MM.1S (cell line): Measurements from ENCODE around the gene CRMP1.

ENCODE experiments used
- DNase-seq: peaks from one replicate; pipeline ENCODE4 v3.0.0-alpha.2; 2015
- H2AFZ ChIP-seq: fragments of 300-600 bp; sonication (generic); 2 replicates; pipeline ENCODE4 v1.6.0; 2016; ENCODE audit warnings: antibody characterized with exemption, low read length
- H3F3A ChIP-seq: fragments of 300-600 bp; sonication (generic); 2 replicates; pipeline ENCODE4 v1.6.1; 2016; ENCODE audit warnings: mild to moderate bottlenecking, antibody characterized with exemption, low read length, moderate library complexity, mixed read lengths; ENCODE audit not compliant: insufficient read depth
- H3K27ac ChIP-seq: fragments of 300-600 bp; sonication (generic); 2 replicates; pipeline ENCODE4 v1.5.1; 2016; ENCODE audit warnings: mild to moderate bottlenecking, low read length
- H3K27me3 ChIP-seq: fragments of 300-600 bp; sonication (generic); replicated peaks from 2 replicates; pipeline ENCODE4 v1.6.0; 2016; ENCODE audit warnings: low read length; ENCODE audit not compliant: insufficient read depth
- H3K36me3 ChIP-seq: fragments of 300-600 bp; sonication (generic); replicated peaks from 2 replicates; pipeline ENCODE4 v1.6.1; 2016; ENCODE audit warnings: mild to moderate bottlenecking, low read length, mixed read lengths; ENCODE audit not compliant: insufficient read depth
- H3K4me1 ChIP-seq: fragments of 300-600 bp; sonication (generic); 2 replicates; pipeline ENCODE4 v1.6.1; 2016; ENCODE audit warnings: low read length, mixed read lengths
- H3K4me2 ChIP-seq: fragments of 300-600 bp; sonication (generic); 2 replicates; pipeline ENCODE4 v1.6.0; 2016; ENCODE audit warnings: low read depth, low read length
- H3K4me3 ChIP-seq: fragments of 300-600 bp; sonication (generic); 2 replicates; pipeline ENCODE4 v1.5.1; 2016; ENCODE audit warnings: low read length, mixed read lengths
- H3K79me2 ChIP-seq: fragments of 300-600 bp; sonication (generic); 2 replicates; pipeline ENCODE4 v1.6.1; 2016; ENCODE audit warnings: mixed run types, low read length, mixed read lengths
- H3K9ac ChIP-seq: fragments of 300-600 bp; sonication (generic); 2 replicates; pipeline ENCODE4 v1.6.1; 2016; ENCODE audit warnings: low read length, mixed read lengths
- H3K9me2 ChIP-seq: fragments of 300-600 bp; sonication (generic); replicated peaks from 2 replicates; pipeline ENCODE4 v1.6.1; 2016; ENCODE audit warnings: mild to moderate bottlenecking, low read length, mixed read lengths; ENCODE audit not compliant: insufficient read depth
- H3K9me3 ChIP-seq: fragments of 300-600 bp; sonication (generic); replicated peaks from 2 replicates; pipeline ENCODE4 v1.6.1; 2016; ENCODE audit warnings: mild to moderate bottlenecking, low read length, mixed read lengths; ENCODE audit not compliant: insufficient read depth
- H4K20me1 ChIP-seq: fragments of 300-600 bp; sonication (generic); 2 replicates; pipeline ENCODE4 v1.6.1; 2016; ENCODE audit warnings: mild to moderate bottlenecking, low read length, moderate library complexity, mixed read lengths; ENCODE audit not compliant: insufficient read depth
- CTCF ChIP-seq: fragments of 300-600 bp; sonication (generic); IDR thresholded peaks from 2 replicates; pipeline ENCODE4 v1.5.1; 2016; ENCODE audit warnings: antibody characterized with exemption, low read length, mixed read lengths
- EZH2 ChIP-seq: fragments of 300-600 bp; sonication (generic); optimal IDR thresholded peaks from 2 replicates; pipeline ENCODE3; 2017; ENCODE audit warnings: low read depth, mild to moderate bottlenecking, antibody characterized with exemption, low read length, mixed read lengths
- EZH2phosphoT487 ChIP-seq: fragments of 300-600 bp; sonication (generic); IDR thresholded peaks from 2 replicates; pipeline ENCODE4 v1.6.1; 2018; ENCODE audit warnings: antibody characterized with exemption, low read length

Gene CRMP1

GRCh38 chr4:5865896-5866599 lies 26.8 kb downstream of the CRMP1 start:
- no peaks in the 10 kb centered on the region for H3K36me3 ChIP-seq
- TF ChIP-seq CTCF (0 out of 2 replicates have a peak, but pooled peaks have one; percentile 8), EZH2 (no peak)

GRCh38 chr4:5863461-5864113 lies 29.3 kb downstream of the CRMP1 start:
- no peak overlapping the region for H3K9ac ChIP-seq
- no peak overlapping the region for H3K4me3 ChIP-seq
- H3K4me1 ChIP-seq: peaks cover 17% of the 10 kb centered on the region
- no peaks in the 10 kb centered on the region for H3K9me2 ChIP-seq
- no peaks in the 10 kb centered on the region for H3K79me2 ChIP-seq
- no peak overlapping the region for H3K27ac ChIP-seq
- no peak overlapping the region for H2AFZ ChIP-seq
- H3K36me3 ChIP-seq: no peaks in the 10 kb centered on the region
- H3K9me3 ChIP-seq: no peaks in the 10 kb centered on the region
- H3K4me2 ChIP-seq: no peak overlapping the region
- TF ChIP-seq EZH2phosphoT487 (no peak), EZH2 (no peak), CTCF (no peak)
- peaks cover 16% of the 10 kb centered on the region for H3F3A ChIP-seq
- H3K27me3 ChIP-seq: no peaks in the 10 kb centered on the region
- H4K20me1 ChIP-seq: no peaks in the 10 kb centered on the region
- DNase-seq: peak; percentile 6

More at GRCh38 chr4:5865896-5866599, 26.8 kb downstream of the CRMP1 start:
- peak; percentile 89 for DNase-seq
- Histone ChIP-seq H3K4me2 (peak overlapping the region; percentile 60), H3K4me3 (peak overlapping the region; percentile 50), H3K9me2 (no peaks in the 10 kb centered on the region), H3K79me2 (no peaks in the 10 kb centered on the region), H3K27ac (peak overlapping the region; percentile 69), H3K9ac (peak overlapping the region; percentile 47; the same call in 1 of the 2 replicates), H2AFZ (peak overlapping the region; percentile 81), H3F3A (peaks cover 16% of the 10 kb centered on the region), H3K9me3 (no peaks in the 10 kb centered on the region), H3K27me3 (no peaks in the 10 kb centered on the region), H3K4me1 (peaks cover 17% of the 10 kb centered on the region), H4K20me1 (no peaks in the 10 kb centered on the region)

GRCh38 chr4:5858020-5858769 lies 34.7 kb downstream of the CRMP1 start:
- H3K9ac ChIP-seq: no peak overlapping the region
- no peak overlapping the region for H3K27ac ChIP-seq
- H2AFZ ChIP-seq: no peak overlapping the region
- no peaks in the 10 kb centered on the region for H3K79me2 ChIP-seq
- no peaks in the 10 kb centered on the region for H3K36me3 ChIP-seq
- no peaks in the 10 kb centered on the region for H3K9me3 ChIP-seq
- no peaks in the 10 kb centered on the region for H3K4me1 ChIP-seq
- no peak for DNase-seq
- no peak overlapping the region for H3K4me2 ChIP-seq
- H3F3A ChIP-seq: no peaks in the 10 kb centered on the region
- no peaks in the 10 kb centered on the region for H3K27me3 ChIP-seq
- H3K9me2 ChIP-seq: no peaks in the 10 kb centered on the region
- TF ChIP-seq CTCF (no peak), EZH2 (no peak), EZH2phosphoT487 (no peak)
- no peak overlapping the region for H3K4me3 ChIP-seq
- H4K20me1 ChIP-seq: no peaks in the 10 kb centered on the region
